ENCODE data around the gene EXOC3L4. TPM values are rescaled to one million over a fixed set of nuclear protein-coding genes. Genes with fewer than 3 reads are reported as not detected.
"Not testable (repeated sequence)": the region's sequence is repeated elsewhere in the genome, so short reads cannot be mapped to it uniquely, and the experiment has no call there.

Gene EXOC3L4
- total RNA-seq, 4 donors from 2014 or later: under 0.01 to 5.6 (median 0.41) TPM; not detected in 1

GRCh38 chr14:103118018-103118662, 23.6 kb downstream of the EXOC3L4 start:
- Histone ChIP-seq H3K9me3 (no peaks in the 10 kb centered on the region), H3K27me3 (no peaks in the 10 kb centered on the region), H3K27ac (peak overlapping the region; percentile 48 to 53), H3K36me3 (no peaks in the 10 kb centered on the region), H3K4me3 (no peak overlapping the region), H3K4me1 (peaks cover 0 to 22% of the 10 kb centered on the region in 2 donors)
- TF ChIP-seq POLR2A (IDR thresholded peaks at IDR 0.05) (no peak), CTCF (IDR thresholded peaks at IDR 0.05) (no peak)
- peak; percentile 72 to 78 for DNase-seq
- intact Hi-C loops (cut with DNase I; ENCODE audit: low total_unique reads): no loop called here

GRCh38 chr14:103118663-103119404, 24.3 kb downstream of the EXOC3L4 start:
- Histone ChIP-seq H3K36me3 (no peaks in the 10 kb centered on the region), H3K9me3 (no peaks in the 10 kb centered on the region), H3K4me3 (no peak overlapping the region), H3K27me3 (no peaks in the 10 kb centered on the region), H3K4me1 (peaks cover 0 to 22% of the 10 kb centered on the region in 2 donors), H3K27ac (peak overlapping the region; percentile 48 to 53)
- no peak for DNase-seq
- intact Hi-C loops (cut with DNase I; ENCODE audit: low total_unique reads): no loop called here
- TF ChIP-seq CTCF (IDR thresholded peaks at IDR 0.05): no peak
- TF ChIP-seq POLR2A (IDR thresholded peaks at IDR 0.05): no peak

- DNase-seq; H3K9me3 ChIP-seq; H3K27me3 ChIP-seq; H3K36me3 ChIP-seq; intact Hi-C loops (cut with DNase I; ENCODE audit: low total_unique reads); H3K4me3 ChIP-seq: not testable (repeated sequence)
- Histone ChIP-seq H3K27ac (peak overlapping the region in 1 of 2 donors; percentile 1), H3K4me1 (peaks cover 0 to 26% of the 10 kb centered on the region in 2 donors)
Observed at GRCh38 chr14:103119527-103119926, 25.0 kb downstream of the EXOC3L4 start.

- no peak overlapping the region for H3K4me3 ChIP-seq
- H3K27me3 ChIP-seq: no peaks in the 10 kb centered on the region
- H3K36me3 ChIP-seq: no peaks in the 10 kb centered on the region
- peak overlapping the region; percentile 90 to 92 for H3K27ac ChIP-seq
- H3K4me1 ChIP-seq: peaks cover 0 to 28% of the 10 kb centered on the region in 2 donors
- intact Hi-C loops (cut with DNase I; ENCODE audit: low total_unique reads): no loop called here
- TF ChIP-seq CTCF (IDR thresholded peaks at IDR 0.05) (no peak), POLR2A (IDR thresholded peaks at IDR 0.05) (no peak)
- H3K9me3 ChIP-seq: no peaks in the 10 kb centered on the region
- peak in 1 of 2 donors; percentile 29 for DNase-seq
Observed at GRCh38 chr14:103121121-103121845, 26.8 kb downstream of the EXOC3L4 start.

GRCh38 chr14:103121846-103122584, 27.5 kb downstream of the EXOC3L4 start:
- Histone ChIP-seq H3K4me1 (peaks cover 0 to 32% of the 10 kb centered on the region in 2 donors), H3K36me3 (no peaks in the 10 kb centered on the region), H3K27me3 (no peaks in the 10 kb centered on the region), H3K4me3 (peak overlapping the region in 1 of 2 donors; percentile 55), H3K27ac (peak overlapping the region; percentile 90 to 92), H3K9me3 (no peaks in the 10 kb centered on the region)
- TF ChIP-seq CTCF (IDR thresholded peaks at IDR 0.05) (no peak), POLR2A (IDR thresholded peaks at IDR 0.05) (no peak)
- intact Hi-C loops (cut with DNase I; ENCODE audit: low total_unique reads): no loop called here
- DNase-seq: peak; percentile 94

Measured in uterus (tissue), 4 donors.